HepG2 (cell line): ENCODE data around the gene IL1RAPL2. TPM values are rescaled to one million over a fixed set of nuclear protein-coding genes. Genes with fewer than 3 reads are reported as not detected.

Experiments
- HMGA1 ChIP-seq: sonication (generic); formaldehyde crosslinking; conservative IDR thresholded peaks from 2 replicates; pipeline ENCODE4 v1.4.0; 2020; ENCODE audit warnings: missing genetic modification reagents
- MAFK ChIP-seq, 2 experiments: IDR thresholded peaks in 1 of 2; conservative IDR thresholded peaks in 1 of 2; 2 replicates each; pipeline ENCODE4 v1.6.1; 2011; ENCODE audit warnings: improper control_type of control experiment in 2 of 2, low read length in 2 of 2
- MTF2 ChIP-seq: sonication (generic); formaldehyde crosslinking; IDR thresholded peaks from 2 replicates; pipeline ENCODE4 v1.5.0; 2020; ENCODE audit warnings: missing genetic modification reagents, borderline replicate concordance
- STAG1 ChIP-seq: sonication (generic); formaldehyde crosslinking; IDR thresholded peaks from 2 replicates; pipeline ENCODE4 v1.4.0; 2020; ENCODE audit warnings: missing genetic modification reagents
- TCF12 ChIP-seq, 2 experiments: fragments of 450-650 bp in 1 of 2; sonication (generic) in 1 of 2; formaldehyde crosslinking in 1 of 2; IDR thresholded peaks; 2 replicates each; pipeline versions ENCODE4 v1.6.1 to v1.8.0; 2017 to 2022; ENCODE audit warnings: antibody characterized with exemption in 1 of 2, mild to moderate bottlenecking in 1 of 2, missing genetic modification reagents in 1 of 2, moderate library complexity in 1 of 2
- ZNF225 ChIP-seq: sonication (generic); formaldehyde crosslinking; IDR thresholded peaks from 2 replicates; pipeline ENCODE4 v1.4.0; 2020; ENCODE audit warnings: mild to moderate bottlenecking, missing genetic modification reagents
- ZNF333 ChIP-seq: sonication (generic); formaldehyde crosslinking; IDR thresholded peaks from 2 replicates; pipeline ENCODE4 v1.4.0; 2020; ENCODE audit warnings: mild to moderate bottlenecking, missing genetic modification reagents, borderline replicate concordance
- polyA plus RNA-seq, 8 experiments: library from polyadenylated mRNA; depleted of rRNA in 3 of 8; stranded (reverse) in 7 of 8; unstranded in 1 of 8; fragments of >200 nt; fragmentation: Illumina TruSeq in 4 of 8; extraction: Trizol in 4 of 8; gene quantifications; 2 replicates each; pipeline versions ENCODE4 v1.2.1 to v1.2.3, GENCODE V29; 2011 to 2016; ENCODE audit warnings: low read depth in 4 of 8, missing spikeins in 1 of 8, mixed read lengths in 1 of 8; ENCODE audit not compliant: insufficient read depth in 1 of 8
- total RNA-seq, 5 experiments: library from RNA; depleted of rRNA; stranded (reverse); fragments of >200 nt; fragmentation: Illumina TruSeq; extraction: Trizol; gene quantifications; 2 replicates each; pipeline ENCODE4 v1.2.3, GENCODE V29; 2016; ENCODE audit warnings: low read depth in 1 of 5
- TF ChIP-seq, protein P1 (sequence below): sonication (generic); formaldehyde crosslinking; IDR thresholded peaks from 2 replicates; pipeline ENCODE4 v1.5.0; 2020; ENCODE audit warnings: mild to moderate bottlenecking, missing genetic modification reagents, moderate library complexity
- TF ChIP-seq, protein P2 (sequence below): sonication (generic); formaldehyde crosslinking; IDR thresholded peaks from 2 replicates; pipeline ENCODE4 v1.9.0; 2021; ENCODE audit warnings: missing genetic modification reagents, borderline replicate concordance
- TF ChIP-seq, protein P3 (sequence below): sonication (generic); formaldehyde crosslinking; IDR thresholded peaks from 2 replicates; pipeline ENCODE4 v1.4.0; 2020; ENCODE audit warnings: missing genetic modification reagents, mild to moderate bottlenecking, borderline replicate concordance
- TF ChIP-seq, protein P4 (sequence below): IDR thresholded peaks from 2 replicates; pipeline ENCODE4 v1.6.1; 2012; ENCODE audit warnings: low read length, improper control_type of control experiment

Gene IL1RAPL2
- total and polyA plus RNA-seq, 2 of the 13 experiments (the other 11 are each of a cell fraction or from before 2014, with no cell fraction given): not detected

DNA sequence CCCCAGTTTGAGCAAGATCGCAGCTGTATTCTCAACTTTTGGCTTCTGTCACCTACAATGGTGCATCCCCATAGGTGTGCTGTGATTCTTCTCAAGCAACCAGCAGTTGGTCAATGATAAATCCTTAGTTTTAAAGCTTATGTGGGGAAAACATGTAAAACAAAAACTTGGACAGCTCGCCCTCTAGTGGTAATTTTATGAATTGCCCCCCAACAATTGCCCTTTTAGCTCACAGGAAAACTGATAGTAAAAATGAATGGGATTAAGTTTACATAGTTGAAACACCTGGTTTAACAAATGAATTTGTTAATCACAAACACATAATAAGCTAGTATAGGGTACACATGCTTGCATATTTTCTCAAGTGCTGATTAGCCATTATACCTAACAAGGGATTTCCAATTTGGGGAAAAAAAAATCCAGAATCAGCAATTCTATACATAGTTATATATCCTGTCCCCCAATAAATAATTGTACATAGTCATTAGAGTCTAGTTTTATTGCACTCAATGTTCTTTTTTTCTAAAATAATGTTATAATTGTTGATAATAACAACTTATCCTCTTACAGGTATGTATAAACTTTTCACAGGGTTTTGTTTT is 624.4 kb downstream of the IL1RAPL2 start (continued):
- TF ChIP-seq MTF2 (CRISPR knock-in tag): no peak
- no peak for TF ChIP-seq HMGA1 (CRISPR knock-in tag)
- no peak for TF ChIP-seq TCF12 (IDR thresholded peaks at IDR 0.05)
- no peak for TF ChIP-seq TCF12 (CRISPR knock-in tag; IDR thresholded peaks at IDR 0.05)
- TF ChIP-seq STAG1: 0 out of 2 replicates have a peak, but pooled peaks have one; percentile 4
- TF ChIP-seq, protein P1, sequence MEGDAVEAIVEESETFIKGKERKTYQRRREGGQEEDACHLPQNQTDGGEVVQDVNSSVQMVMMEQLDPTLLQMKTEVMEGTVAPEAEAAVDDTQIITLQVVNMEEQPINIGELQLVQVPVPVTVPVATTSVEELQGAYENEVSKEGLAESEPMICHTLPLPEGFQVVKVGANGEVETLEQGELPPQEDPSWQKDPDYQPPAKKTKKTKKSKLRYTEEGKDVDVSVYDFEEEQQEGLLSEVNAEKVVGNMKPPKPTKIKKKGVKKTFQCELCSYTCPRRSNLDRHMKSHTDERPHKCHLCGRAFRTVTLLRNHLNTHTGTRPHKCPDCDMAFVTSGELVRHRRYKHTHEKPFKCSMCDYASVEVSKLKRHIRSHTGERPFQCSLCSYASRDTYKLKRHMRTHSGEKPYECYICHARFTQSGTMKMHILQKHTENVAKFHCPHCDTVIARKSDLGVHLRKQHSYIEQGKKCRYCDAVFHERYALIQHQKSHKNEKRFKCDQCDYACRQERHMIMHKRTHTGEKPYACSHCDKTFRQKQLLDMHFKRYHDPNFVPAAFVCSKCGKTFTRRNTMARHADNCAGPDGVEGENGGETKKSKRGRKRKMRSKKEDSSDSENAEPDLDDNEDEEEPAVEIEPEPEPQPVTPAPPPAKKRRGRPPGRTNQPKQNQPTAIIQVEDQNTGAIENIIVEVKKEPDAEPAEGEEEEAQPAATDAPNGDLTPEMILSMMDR (CRISPR knock-in tag): peak; percentile 46
- TF ChIP-seq MAFK (conservative IDR thresholded peaks at IDR 0.05 in 1 of 2, IDR thresholded peaks at IDR 0.05 in 1 of 2; ENCODE audit: low read length in 2 of 2): peak in 1 of 2 experiments; percentile 54; a peak in 2 of 4 replicates
- no peak for TF ChIP-seq ZNF225 (CRISPR knock-in tag)
- TF ChIP-seq ZNF333: no peak
- TF ChIP-seq, protein P2, sequence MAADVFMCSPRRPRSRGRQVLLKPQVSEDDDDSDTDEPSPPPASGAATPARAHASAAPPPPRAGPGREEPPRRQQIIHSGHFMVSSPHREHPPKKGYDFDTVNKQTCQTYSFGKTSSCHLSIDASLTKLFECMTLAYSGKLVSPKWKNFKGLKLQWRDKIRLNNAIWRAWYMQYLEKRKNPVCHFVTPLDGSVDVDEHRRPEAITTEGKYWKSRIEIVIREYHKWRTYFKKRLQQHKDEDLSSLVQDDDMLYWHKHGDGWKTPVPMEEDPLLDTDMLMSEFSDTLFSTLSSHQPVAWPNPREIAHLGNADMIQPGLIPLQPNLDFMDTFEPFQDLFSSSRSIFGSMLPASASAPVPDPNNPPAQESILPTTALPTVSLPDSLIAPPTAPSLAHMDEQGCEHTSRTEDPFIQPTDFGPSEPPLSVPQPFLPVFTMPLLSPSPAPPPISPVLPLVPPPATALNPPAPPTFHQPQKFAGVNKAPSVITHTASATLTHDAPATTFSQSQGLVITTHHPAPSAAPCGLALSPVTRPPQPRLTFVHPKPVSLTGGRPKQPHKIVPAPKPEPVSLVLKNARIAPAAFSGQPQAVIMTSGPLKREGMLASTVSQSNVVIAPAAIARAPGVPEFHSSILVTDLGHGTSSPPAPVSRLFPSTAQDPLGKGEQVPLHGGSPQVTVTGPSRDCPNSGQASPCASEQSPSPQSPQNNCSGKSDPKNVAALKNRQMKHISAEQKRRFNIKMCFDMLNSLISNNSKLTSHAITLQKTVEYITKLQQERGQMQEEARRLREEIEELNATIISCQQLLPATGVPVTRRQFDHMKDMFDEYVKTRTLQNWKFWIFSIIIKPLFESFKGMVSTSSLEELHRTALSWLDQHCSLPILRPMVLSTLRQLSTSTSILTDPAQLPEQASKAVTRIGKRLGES (CRISPR knock-in tag): no peak
- TF ChIP-seq, protein P3, sequence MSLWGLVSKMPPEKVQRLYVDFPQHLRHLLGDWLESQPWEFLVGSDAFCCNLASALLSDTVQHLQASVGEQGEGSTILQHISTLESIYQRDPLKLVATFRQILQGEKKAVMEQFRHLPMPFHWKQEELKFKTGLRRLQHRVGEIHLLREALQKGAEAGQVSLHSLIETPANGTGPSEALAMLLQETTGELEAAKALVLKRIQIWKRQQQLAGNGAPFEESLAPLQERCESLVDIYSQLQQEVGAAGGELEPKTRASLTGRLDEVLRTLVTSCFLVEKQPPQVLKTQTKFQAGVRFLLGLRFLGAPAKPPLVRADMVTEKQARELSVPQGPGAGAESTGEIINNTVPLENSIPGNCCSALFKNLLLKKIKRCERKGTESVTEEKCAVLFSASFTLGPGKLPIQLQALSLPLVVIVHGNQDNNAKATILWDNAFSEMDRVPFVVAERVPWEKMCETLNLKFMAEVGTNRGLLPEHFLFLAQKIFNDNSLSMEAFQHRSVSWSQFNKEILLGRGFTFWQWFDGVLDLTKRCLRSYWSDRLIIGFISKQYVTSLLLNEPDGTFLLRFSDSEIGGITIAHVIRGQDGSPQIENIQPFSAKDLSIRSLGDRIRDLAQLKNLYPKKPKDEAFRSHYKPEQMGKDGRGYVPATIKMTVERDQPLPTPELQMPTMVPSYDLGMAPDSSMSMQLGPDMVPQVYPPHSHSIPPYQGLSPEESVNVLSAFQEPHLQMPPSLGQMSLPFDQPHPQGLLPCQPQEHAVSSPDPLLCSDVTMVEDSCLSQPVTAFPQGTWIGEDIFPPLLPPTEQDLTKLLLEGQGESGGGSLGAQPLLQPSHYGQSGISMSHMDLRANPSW (CRISPR knock-in tag): no peak
- TF ChIP-seq, protein P4, sequence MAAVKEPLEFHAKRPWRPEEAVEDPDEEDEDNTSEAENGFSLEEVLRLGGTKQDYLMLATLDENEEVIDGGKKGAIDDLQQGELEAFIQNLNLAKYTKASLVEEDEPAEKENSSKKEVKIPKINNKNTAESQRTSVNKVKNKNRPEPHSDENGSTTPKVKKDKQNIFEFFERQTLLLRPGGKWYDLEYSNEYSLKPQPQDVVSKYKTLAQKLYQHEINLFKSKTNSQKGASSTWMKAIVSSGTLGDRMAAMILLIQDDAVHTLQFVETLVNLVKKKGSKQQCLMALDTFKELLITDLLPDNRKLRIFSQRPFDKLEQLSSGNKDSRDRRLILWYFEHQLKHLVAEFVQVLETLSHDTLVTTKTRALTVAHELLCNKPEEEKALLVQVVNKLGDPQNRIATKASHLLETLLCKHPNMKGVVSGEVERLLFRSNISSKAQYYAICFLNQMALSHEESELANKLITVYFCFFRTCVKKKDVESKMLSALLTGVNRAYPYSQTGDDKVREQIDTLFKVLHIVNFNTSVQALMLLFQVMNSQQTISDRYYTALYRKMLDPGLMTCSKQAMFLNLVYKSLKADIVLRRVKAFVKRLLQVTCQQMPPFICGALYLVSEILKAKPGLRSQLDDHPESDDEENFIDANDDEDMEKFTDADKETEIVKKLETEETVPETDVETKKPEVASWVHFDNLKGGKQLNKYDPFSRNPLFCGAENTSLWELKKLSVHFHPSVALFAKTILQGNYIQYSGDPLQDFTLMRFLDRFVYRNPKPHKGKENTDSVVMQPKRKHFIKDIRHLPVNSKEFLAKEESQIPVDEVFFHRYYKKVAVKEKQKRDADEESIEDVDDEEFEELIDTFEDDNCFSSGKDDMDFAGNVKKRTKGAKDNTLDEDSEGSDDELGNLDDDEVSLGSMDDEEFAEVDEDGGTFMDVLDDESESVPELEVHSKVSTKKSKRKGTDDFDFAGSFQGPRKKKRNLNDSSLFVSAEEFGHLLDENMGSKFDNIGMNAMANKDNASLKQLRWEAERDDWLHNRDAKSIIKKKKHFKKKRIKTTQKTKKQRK: no peak
- TF ChIP-seq, all 625 proteins: peak for 3
